ENCODE data around the gene VSTM2B.

DNA sequence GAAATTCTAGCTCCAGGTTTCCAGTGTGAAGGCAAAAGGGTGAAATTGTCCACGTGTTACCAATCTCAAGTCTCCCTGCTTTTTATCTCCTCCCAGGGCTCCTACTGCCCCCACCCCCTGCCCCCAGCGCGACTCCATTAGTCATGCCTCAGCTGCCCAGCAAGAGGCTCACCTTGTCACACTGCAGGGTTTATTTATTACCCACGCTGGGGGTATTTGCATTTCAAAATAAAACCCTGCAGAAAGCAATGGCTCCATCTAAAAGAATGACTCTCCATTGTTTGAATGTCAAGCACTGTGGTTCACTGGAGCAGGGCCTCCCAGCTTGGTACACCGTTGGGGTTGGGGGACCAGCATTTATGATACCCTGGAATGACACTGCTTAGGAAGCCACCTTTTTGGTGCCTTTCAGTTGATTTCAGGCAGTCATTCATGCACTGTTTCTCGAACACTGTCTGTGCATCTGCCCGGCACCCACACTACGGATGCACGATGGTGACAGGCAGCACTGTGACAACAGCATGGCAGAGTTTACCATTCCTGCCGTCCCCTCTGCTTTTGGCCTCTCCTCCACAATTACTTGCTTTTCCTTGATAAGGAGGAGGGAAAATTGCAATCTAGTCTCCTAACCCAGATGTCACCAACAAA lies 70.4 kb downstream of the VSTM2B start:
- TF ChIP-seq POLR2A (IDR thresholded peaks at IDR 0.05) (no peak), POLR2AphosphoS5 (IDR thresholded peaks at IDR 0.05) (no peak), EP300 (IDR thresholded peaks at IDR 0.05; ENCODE audit: low read depth) (no peak)
- TF ChIP-seq, protein P1, sequence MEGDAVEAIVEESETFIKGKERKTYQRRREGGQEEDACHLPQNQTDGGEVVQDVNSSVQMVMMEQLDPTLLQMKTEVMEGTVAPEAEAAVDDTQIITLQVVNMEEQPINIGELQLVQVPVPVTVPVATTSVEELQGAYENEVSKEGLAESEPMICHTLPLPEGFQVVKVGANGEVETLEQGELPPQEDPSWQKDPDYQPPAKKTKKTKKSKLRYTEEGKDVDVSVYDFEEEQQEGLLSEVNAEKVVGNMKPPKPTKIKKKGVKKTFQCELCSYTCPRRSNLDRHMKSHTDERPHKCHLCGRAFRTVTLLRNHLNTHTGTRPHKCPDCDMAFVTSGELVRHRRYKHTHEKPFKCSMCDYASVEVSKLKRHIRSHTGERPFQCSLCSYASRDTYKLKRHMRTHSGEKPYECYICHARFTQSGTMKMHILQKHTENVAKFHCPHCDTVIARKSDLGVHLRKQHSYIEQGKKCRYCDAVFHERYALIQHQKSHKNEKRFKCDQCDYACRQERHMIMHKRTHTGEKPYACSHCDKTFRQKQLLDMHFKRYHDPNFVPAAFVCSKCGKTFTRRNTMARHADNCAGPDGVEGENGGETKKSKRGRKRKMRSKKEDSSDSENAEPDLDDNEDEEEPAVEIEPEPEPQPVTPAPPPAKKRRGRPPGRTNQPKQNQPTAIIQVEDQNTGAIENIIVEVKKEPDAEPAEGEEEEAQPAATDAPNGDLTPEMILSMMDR (IDR thresholded peaks at IDR 0.05): no peak
